ENCODE results near the gene IQCK.

Gene IQCK

GRCh38 chr16:19757762-19758595 lies 39.9 kb downstream of the IQCK start:
- no peak for TF ChIP-seq TEAD4 (IDR thresholded peaks at IDR 0.05)

GRCh38 chr16:19760356-19761060 lies 42.4 kb downstream of the IQCK start:
- no peak for TF ChIP-seq USF1 (IDR thresholded peaks at IDR 0.05)
- no peak for TF ChIP-seq ZBTB7A (IDR thresholded peaks at IDR 0.05; ENCODE audit: low read depth)
- TF ChIP-seq CEBPB (IDR thresholded peaks at IDR 0.05), result no peak
- no peak for TF ChIP-seq TEAD4 (IDR thresholded peaks at IDR 0.05)
- TF ChIP-seq YY1 (IDR thresholded peaks at IDR 0.05; ENCODE audit: low read depth), result no peak
- no peak for TF ChIP-seq RAD21 (IDR thresholded peaks at IDR 0.05; ENCODE audit: low read depth)
- no peak for TF ChIP-seq TCF12 (IDR thresholded peaks at IDR 0.05; ENCODE audit: low read depth)
- no peak for TF ChIP-seq EP300 (IDR thresholded peaks at IDR 0.05; ENCODE audit: borderline replicate concordance)
- TF ChIP-seq MAX (IDR thresholded peaks at IDR 0.05), result no peak
- TF ChIP-seq TAF1 (IDR thresholded peaks at IDR 0.05; ENCODE audit: low read depth), result no peak
- TF ChIP-seq FOXM1 (IDR thresholded peaks at IDR 0.05; ENCODE audit: borderline replicate concordance, low read depth), result no peak
- no peak for TF ChIP-seq REST (IDR thresholded peaks at IDR 0.05; ENCODE audit: low read depth)

GRCh38 chr16:19765860-19766553 lies 47.9 kb downstream of the IQCK start:
- no peak for TF ChIP-seq CREB1 (IDR thresholded peaks at IDR 0.05; ENCODE audit: low read depth)
- TF ChIP-seq ZBTB7A (IDR thresholded peaks at IDR 0.05; ENCODE audit: low read depth), result no peak
- TF ChIP-seq TEAD4 (IDR thresholded peaks at IDR 0.05), result no peak
- TF ChIP-seq USF1 (IDR thresholded peaks at IDR 0.05), result no peak
- TF ChIP-seq EP300 (IDR thresholded peaks at IDR 0.05; ENCODE audit: borderline replicate concordance), result no peak
- TF ChIP-seq FOXM1 (IDR thresholded peaks at IDR 0.05; ENCODE audit: borderline replicate concordance, low read depth), result no peak
- TF ChIP-seq EGR1 (IDR thresholded peaks at IDR 0.05), result no peak
- TF ChIP-seq REST (IDR thresholded peaks at IDR 0.05; ENCODE audit: low read depth), result no peak
- TF ChIP-seq CEBPB (IDR thresholded peaks at IDR 0.05), result no peak
- no peak for TF ChIP-seq YY1 (IDR thresholded peaks at IDR 0.05; ENCODE audit: low read depth)
- TF ChIP-seq RAD21 (IDR thresholded peaks at IDR 0.05; ENCODE audit: low read depth), result no peak
- no peak for TF ChIP-seq TCF12 (IDR thresholded peaks at IDR 0.05; ENCODE audit: low read depth)
- TF ChIP-seq MAX (IDR thresholded peaks at IDR 0.05), result no peak
- TF ChIP-seq NFIC (IDR thresholded peaks at IDR 0.05), result no peak
- no peak for TF ChIP-seq TAF1 (IDR thresholded peaks at IDR 0.05; ENCODE audit: low read depth)

- TF ChIP-seq CEBPB (IDR thresholded peaks at IDR 0.05) (no peak), TEAD4 (IDR thresholded peaks at IDR 0.05) (no peak), EGR1 (IDR thresholded peaks at IDR 0.05) (no peak)
These were observed 48.4 kb downstream of the IQCK start for GRCh38 chr16:19766554-19766884.

- TF ChIP-seq USF1 (IDR thresholded peaks at IDR 0.05) (no peak), CREB1 (IDR thresholded peaks at IDR 0.05; ENCODE audit: low read depth) (no peak), REST (IDR thresholded peaks at IDR 0.05; ENCODE audit: low read depth) (no peak), NFIC (IDR thresholded peaks at IDR 0.05) (no peak), TCF12 (IDR thresholded peaks at IDR 0.05; ENCODE audit: low read depth) (no peak), EP300 (IDR thresholded peaks at IDR 0.05; ENCODE audit: borderline replicate concordance) (no peak), CEBPB (IDR thresholded peaks at IDR 0.05) (no peak), TAF1 (IDR thresholded peaks at IDR 0.05; ENCODE audit: low read depth) (no peak)
These were observed 48.9 kb downstream of the IQCK start for GRCh38 chr16:19766988-19767387.

Data from Ishikawa (cell line).